HG02623 (cell line): ENCODE results near the gene TNFAIP8L3.
"Not testable (repeated sequence)": the region's sequence is repeated elsewhere in the genome, so short reads cannot be mapped to it uniquely, and the experiment has no call there.

Source experiments
- ATAC-seq: cut with Tn5 transposase; IDR thresholded peaks from one replicate; pipeline ENCODE4 v1.9.1; 2021; ENCODE audit warnings: moderate library complexity; ENCODE audit not compliant: unreplicated experiment

Gene TNFAIP8L3

DNA sequence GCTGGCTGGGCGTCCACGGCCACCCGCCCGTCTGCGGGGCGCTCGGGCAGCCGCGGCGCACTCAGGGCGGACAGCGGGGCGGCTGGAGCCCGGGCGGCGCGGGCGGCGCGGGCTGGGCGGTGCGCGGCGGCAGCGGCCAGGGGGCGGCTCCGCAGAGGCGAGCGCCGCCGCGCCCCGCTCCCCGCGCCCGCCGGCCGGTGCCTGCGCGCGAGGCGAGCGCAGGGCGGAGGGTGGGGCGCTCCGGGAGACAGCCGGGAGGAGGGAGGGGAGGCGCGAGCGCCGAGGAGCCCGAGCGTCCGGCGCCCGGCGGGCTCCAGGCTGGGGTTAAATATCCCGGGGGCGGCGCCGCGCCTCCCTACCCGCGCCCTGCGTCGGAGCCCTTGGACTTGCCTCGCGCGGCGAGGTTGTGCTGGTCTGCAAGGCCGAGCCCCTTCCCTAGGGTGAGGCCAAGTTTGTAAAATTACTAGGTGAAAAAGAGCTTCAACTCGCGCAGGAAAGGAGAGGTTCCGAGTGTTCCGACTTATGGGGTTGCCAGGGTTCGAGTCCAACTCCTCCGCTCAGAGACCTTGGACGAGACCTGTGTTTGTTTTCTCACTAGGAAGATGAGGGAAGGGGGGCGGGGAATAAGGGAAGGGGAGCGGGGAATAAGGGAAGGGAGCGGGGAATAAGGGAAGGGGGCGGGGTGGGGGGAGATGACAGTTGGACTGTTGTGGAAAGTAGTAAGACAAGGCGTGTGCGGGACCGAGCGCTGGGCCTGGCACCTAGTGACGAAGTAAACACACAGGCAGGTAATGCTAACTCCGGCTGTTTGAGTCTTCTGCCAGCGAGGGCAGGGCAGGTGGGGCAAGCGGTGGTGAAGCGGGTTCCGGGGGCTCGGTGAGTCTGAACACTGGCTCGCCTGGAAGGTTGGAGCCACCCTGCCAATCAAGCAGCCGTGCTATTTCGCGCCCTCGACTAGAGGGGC, at the start of gene TNFAIP8L3:
TSS of gene TNFAIP8L3 (minus strand) at position 301 of the 964 bp plus-strand sequence. CDS start 311 bp downstream, outside the sequence.
- no peak for ATAC-seq

DNA sequence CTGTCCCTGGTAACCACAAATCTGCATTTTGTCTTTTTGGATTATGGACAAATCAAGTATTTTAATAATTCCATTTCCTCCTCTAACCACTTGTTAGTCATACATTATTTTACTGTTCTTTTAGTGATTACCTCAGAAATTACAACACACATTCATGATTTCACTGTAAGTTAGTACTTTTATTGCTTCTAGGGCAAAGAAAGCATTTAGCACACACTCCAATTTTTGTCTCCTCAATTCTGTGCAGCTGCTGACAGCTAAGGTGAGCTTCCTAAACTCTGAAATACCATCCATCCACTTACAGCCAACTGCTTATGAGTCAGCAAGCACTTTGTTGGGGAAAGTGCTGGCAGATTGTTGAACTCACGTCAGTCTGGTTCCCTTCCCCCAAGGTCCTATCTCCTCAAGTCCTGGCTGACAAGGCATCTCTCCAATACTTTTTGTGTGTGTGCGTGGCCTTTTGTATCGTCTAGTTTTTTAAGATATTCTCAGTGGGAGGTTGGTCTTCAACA, 49.4 kb upstream of the TNFAIP8L3 start:
- no peak for ATAC-seq

DNA sequence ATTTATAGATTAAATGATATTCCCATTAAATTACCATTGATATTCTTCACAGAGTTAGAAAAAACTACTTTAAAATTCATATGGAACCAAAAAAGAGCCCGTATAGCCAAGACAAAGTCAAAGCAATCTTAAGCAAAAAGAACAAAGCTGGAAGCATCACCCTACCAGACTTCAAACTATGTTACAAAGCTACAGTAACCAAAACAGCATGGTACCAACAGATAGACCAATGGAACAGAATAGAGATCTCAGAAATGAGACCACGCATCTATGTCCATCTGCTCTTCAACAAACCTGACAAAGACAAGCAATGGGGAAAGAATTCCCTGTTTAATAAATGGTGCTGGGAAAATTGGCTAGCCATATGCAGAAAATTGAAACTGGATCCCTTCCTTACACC, 45.6 kb upstream of the TNFAIP8L3 start:
- ATAC-seq: not testable (repeated sequence)

DNA sequence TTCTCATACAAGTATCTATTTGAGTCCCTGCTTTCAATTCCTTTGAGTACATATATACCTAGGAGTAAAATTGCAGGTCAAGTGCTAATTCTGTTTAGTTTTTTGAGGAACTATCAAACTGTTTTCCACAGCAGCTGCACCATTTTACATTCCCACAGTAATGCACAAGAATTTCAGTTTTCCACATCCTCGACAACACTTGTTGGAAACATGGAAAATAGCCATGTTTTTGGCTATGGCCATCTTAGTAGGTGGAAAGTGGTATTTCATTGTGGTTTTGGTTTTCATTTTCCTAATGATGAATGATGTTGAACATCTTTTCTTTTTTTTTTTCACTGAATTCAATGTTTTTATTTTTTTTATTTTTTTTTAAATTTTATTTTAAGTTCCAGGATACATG, 44.4 kb upstream of the TNFAIP8L3 start:
- no peak for ATAC-seq

DNA sequence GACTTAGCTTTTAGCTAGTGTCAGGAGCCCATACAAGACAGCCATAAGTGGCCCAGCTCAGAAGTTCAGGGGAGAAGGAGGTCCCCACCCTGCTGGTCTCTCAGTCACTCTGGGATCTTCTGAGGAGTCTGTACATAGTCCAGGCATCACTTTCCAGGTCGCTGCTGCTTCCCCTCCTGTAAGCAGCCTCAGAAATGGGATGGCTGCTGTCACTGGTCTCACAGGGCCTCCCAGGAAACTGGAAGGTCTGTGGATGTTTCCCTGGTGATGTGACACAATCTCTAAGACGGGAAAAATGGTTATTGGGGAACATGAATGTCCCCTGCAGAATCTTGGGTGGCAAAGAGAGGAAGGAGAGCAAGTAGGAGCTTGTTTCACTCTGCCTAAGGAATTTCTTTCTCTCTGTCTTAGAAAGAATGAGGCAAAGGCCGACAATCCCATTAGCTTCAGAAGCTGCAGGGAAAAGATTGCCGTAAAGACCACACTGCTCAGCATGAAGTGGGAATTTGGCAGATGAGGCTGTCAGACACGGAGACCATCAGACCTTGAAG, 43.2 kb upstream of the TNFAIP8L3 start:
- ATAC-seq: no peak

DNA sequence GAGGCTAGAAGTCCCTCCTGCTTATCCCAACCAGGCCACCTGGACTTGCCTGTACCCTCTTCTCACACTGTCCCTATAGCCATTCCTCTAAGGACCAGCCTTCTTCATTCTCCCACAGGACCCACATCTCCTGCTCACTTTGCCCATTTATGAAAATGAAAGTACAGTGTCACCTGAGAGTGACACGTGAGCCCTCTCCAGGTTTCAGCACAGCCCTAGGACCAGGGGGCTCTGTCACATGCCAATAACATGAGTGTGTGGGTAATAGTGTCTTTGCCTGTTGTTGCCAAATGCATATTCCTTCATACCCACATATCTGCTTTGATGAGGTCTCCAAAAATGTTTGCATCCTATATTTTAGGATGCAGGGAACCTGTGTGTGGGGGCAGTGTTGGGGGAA, 42.3 kb upstream of the TNFAIP8L3 start:
- no peak for ATAC-seq

DNA sequence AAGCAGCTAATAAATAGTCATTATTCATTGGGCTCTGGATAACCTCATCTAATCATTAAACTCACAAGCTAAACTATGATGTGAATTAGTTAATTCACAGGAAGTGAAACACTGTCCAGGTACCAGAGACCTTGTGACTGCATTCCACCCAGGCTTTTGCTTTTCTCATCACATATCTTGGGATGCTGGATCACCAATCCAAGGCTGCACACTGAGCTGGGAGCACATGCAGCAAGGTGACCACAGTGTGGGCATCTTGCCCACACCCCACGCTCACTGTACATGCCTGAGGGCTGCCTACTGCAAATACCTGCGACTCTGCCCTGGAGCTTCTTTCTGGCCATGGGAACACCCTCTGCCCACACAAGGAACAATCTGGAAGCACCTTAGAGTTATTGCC, 40.6 kb upstream of the TNFAIP8L3 start:
- ATAC-seq: no peak

DNA sequence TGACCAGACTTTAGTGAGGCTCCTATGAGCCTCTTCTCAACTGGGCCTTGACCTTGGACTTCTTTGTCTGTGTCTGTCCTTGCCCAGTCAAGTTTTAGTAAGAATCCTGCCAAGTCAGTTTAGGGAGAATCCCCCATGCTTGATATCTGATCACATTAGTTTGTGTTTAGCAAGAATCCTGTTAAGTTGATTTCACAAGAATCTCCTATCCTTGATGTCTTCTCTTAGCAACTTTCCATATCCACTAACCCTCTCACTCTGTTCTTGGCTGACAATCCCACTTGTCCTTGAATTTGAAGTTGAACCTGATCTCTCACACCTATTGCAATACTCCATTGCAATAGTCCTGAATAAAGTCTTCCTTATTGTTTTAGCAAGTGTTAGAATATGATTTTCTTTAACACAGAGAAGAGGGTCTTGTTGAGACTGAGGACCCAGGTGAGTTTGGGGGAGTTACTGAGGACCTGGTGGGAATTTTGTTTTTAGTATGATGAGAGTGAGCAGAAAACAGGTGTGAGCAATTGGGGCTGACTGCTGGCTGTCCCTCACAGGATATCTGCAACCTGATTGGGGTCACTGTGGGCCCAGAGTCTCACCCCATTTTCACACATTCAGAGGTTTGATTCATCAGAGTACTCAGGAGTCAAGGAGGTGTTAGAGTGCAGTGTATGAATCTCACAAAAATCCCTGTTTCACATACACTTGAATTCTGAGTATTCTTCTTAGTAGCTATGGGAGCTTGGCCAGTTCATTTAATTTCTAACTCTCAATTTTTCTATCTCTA, 39.9 kb upstream of the TNFAIP8L3 start:
- no peak for ATAC-seq

DNA sequence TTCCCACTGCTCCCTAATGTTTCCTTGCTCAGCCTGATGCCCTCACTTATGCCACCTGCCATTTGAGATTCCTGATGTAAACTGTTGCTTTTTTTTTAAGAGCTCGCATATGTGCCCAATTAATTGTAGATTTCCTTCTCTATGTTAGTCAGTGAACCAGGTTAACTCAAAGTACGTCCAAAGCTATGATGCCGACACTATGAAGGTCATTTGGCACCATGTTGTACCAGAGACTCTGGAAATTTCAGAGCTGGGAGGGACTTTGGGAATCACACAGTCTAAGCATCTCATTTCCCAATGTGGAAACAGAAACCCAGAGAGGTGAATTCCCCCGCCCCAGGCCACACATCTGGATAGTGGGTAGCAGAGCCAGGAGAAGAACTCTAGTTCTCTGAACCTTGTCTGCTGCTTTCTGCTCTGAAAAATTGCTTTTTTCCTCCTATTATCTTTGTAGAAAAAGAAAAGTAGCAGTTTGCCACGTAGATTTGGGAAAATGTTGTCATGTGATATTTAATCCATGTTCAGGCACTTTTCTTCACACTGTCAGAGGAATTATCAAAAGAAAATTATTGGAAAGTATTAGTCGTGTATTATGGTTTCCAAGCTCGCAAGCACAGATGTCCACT, 38.5 kb upstream of the TNFAIP8L3 start:
- ATAC-seq: no peak

DNA sequence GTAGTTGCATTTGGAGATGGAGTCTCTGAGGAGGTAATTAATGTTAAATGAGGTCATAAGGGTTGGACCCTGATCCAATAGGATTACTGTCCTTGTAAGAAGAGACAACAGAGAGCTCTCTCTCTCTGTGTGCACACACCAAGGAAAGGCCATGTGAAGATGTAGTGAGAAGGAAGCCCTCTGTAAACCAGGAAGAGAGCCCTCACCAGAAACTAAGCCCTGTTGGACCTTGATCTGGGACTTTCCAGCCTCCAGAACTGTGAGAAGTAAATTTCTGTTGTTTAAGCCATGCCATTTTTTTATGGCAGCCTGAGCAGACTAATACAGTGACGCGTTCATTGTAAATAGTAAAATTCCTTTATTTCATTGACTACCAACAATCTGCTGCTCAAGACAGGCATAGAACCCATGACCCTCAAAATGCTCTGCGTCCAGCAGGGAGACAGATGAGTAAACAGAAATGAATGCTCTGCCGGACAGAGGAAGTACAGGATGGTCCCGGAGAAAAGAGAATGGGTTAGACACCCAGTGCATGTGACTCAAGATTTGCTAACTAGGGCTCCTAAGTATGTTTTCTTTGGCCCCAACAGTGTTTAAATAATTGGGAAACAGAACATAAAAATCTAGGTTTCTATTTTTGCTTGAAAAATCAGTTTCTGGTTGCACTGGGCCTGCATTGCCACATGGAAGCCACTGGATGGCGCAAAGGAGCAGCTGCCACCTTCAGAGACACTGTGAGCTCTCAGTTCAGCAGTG, 37.9 kb upstream of the TNFAIP8L3 start:
- no peak for ATAC-seq

DNA sequence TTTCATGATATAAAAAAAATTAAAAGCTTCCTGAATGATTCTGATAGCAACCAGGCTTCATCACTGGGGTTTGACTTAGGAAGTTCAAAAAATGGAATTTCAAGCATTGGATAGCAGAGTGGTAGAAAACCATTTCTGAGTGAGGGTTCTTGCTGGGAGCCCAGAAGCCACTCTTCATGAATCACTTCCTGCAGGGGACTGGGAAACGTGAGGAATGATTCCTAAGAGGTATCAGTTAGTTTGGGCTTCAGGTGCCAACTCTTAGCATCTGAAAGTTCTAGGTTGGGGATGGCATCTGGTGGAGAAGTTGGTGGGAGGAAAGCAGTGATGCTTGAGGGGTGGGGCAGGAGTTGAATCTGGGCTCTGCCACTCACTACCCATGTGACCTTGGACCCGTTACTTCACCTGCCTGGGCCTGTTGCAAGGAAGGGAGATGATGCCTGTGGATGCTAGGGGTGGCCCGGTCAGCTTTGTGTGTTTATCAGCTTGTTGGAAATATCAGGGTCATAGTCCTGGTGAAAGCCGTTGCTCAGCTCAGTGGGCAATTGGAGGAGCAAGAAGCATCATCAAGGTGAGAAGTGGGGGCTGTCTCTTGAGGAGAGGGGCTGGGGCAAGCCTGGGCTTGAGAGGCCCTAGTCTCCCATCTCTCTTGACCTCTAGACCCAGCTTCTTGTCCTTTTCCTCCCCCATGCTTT, 37.0 kb upstream of the TNFAIP8L3 start:
- no peak for ATAC-seq

DNA sequence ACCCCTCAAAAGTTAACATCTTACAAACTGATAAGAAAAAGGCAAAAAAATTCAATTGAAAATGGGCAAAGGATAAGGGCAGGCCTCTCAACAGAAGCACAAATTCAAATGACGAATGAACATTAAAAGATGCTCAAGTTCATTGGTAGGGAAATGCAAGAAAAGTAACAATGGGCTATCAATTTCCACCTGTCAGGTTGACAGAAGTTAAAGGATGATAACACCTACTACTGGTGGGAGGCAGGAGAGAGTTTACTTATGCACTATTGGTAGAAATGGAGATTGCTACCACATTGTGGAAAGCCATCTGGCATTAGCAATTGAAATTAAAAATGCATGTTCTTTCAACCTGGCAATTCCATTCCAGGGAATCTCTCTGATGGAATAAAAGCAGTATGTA, 35.6 kb upstream of the TNFAIP8L3 start:
- ATAC-seq: no peak

DNA sequence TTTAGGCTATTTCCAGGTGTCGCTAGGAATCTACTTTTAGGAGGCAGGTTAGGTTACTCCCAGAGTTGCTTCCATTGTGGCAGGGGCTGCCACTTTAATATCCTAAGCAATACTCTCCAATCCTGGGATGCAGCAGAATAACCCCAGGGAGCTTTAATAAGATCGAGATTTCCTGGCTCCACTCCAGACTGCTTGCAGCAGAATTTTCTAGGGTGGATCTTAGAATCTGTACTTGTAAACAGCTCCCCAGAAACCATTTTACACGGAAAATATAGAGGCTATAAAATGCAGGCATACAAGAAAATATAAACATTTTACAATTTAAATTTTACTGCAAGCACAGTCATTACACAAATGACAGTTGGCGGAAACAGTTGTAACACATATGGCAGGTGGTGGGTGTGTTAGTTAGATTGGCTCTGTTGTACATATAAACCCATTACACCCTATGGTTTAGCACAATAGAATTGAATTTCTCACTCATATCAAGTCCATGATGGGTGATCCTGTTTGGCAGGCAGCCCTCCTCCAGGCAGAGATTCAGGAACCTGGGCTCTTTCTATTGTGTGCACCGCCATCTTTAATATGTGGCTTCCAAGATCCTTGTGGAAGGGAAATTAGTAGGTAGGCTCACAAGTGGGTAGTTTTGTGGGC, 35.0 kb upstream of the TNFAIP8L3 start:
- no peak for ATAC-seq

DNA sequence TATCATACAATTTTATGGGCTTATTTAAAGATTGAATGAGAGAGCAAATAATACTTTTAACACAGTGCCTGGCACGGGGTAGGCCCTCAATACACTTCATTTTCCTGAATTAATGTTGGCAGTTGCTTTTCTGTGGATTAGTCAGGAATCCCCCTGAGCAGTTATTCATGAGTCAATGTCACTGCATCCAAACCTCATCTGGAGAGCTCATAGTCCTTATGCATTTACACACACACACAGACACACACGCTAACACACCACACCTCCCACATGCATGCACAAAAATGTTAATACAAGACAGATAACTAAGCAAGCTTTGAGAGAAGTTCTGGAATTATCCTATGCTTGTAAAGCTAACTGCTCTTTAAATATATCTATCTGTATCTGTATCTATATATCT, 34.0 kb upstream of the TNFAIP8L3 start:
- ATAC-seq: no peak

DNA sequence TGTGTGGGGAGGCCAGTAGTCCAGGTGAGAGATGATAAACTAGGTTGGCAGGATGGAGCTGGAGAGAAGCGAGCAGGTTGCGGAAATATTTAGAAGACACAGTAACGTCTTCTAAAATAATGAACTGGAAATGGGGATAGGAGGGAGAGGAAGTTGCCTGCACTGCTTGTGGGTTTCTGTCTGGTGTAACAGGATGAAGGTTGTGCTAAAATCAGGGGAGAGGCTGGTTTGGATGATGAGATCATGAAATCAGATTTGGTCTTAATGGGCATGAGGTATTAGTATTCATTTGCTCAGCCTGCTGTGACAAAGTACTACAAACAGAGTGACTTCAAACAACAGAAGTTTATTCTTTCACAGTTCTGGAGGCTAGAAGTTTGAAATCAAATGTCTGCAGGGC, 32.1 kb upstream of the TNFAIP8L3 start:
- ATAC-seq: no peak

DNA sequence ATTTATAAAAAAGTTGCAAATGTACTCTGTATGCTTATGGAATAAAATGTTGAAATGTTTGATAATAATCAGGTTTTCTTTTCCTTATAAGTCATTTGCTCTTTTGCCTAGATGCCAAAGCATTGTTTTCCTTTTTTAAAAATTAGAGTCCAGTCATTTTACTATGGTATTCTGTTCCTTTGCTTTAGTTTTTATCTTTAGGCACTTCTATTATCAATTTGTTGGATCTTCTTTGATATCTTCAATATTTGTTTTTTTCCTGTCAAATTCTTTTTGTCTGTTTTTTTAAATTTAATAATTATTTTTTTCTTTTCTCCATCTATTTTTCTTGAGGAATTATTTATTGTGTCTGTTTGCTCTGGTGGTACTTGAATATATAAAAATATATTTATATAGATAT, 28.3 kb upstream of the TNFAIP8L3 start:
- ATAC-seq: not testable (repeated sequence)

DNA sequence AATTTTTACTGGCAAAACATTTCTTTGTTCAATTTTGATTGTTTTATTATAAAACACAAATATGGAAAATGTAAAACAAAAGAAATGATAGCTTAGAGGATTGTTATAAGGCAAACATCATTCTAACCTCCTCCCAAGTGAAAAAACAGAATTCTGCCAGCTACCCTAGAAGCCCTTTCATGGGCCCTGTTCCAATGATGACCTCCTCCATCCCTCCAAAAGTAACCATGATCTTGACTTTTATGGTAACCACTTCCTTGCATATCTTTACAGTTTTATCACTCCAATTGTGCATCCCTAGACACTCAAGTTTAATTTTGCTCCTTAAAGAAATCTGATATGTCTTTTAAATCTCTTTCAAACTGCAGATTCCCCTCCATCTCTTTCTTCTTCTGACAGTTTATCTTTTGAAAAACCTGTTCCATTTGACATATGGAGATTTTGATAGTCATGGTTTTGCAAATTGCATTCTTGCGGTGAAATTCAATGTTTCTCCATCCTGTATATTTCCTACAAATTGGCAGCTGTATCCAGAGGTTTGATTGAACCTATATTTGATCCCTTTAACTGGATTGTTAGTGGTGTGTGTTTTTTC, 27.0 kb upstream of the TNFAIP8L3 start:
- no peak for ATAC-seq

DNA sequence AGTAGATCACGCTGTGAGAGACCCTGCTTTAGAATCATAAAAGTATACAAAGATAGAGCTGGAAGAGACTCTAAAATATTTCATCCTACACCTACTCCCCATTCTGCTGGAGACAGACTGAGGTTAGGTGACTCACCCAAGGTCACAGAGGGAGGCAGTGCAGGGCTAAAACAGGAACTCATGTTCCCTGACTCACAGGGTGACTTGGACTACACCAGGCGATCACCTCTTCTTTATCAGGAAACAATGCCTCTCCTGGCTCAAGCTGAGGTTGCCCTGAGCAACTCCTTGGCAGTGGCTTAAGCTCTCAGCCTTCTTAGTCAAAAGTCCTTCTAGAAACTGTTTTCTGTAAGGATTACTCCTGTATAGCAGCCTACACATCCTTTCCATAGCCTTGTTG, 26.4 kb upstream of the TNFAIP8L3 start:
- ATAC-seq: no peak

DNA sequence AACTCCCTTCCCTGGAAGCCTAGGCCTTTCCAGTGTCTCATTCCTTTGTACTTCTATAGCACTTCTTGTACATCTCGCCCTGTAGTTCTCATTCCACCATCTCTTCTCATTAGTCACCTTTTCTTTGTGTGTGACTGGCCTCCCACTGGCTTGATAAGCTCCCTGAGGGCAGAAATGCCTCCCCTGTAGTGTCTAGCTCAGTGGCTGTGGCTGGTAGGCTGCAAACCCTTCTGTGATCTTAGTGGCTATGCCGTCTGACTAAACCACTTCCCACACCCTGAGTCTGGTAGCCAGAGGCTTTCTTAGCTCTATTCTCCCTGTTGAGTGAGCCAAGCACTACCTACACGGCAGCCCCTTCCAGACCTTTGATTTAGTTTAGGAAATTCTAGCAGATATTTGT, 24.4 kb upstream of the TNFAIP8L3 start:
- no peak for ATAC-seq
